GM18907 (cell line): ENCODE data around the gene SEPTIN14.
"Not testable (repeated sequence)": the region's sequence is repeated elsewhere in the genome, so short reads cannot be mapped to it uniquely, and the experiment has no call there.

Experiments used
- ATAC-seq: cut with Tn5 transposase; IDR thresholded peaks from one replicate; pipeline ENCODE4 v1.9.1; 2021; ENCODE audit warnings: mild to moderate bottlenecking, moderate library complexity; ENCODE audit not compliant: unreplicated experiment

Gene SEPTIN14

DNA sequence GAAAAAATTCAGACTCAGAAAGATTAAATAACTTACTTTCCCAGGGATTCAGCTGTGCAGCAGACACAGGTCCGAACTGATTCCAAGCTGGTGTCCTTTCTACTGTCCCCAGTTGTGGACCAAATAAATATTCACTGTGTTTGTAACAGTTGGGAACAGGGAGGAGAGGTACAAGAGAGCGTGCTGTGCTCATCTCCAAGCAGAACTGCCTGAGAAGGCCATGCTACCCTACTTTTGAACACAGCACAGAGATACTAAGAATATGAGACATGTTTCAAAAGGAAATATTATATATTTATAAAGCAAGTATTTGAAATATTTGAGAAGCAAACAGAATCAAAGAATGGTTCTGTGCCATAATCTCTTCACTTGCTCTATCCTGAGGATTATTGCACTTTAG is at the start of gene SEPTIN14:
Gene SEPTIN14, minus strand, starts transcription at position 101 of the 400 bp plus-strand sequence. CDS start 756 bp downstream, outside the sequence.
- ATAC-seq: not testable (repeated sequence)

DNA sequence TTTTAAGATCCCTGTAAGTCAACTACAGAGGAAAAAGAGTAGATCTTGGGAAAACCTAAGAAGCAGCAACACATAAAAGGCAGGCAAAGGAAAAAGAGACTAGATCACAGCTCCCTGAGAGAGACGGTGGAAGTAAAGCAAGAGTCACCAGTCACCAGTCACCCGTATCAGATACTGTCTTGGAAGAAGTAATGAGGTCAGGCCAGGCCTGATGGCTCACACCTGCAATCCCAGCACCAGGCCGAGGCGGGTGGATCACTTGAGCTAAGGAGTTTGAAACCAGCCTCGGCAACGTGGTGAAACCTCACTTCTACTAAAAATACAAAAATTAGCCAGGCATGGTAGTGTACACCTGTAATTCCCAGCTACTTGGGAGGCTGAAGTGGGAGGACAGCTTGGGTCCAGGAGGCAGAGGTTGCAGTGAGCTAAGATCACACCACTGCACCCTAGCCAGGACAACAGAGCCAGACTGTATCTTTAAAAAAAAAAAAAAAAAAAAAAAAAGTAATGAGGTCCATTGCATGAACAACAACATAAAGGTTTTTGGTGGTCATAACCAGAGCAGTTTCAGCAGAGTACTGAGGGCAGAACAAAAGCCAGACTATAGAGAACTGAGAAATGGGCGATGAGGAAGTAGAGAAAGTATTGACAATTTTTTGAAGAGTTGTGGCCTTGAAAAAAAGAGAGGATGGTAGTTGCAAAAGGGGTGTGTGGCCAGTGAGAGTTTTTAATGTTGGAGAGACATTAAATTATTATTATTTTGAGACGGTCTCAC is 41.6 kb upstream of the SEPTIN14 start:
- ATAC-seq: peak; percentile 97

DNA sequence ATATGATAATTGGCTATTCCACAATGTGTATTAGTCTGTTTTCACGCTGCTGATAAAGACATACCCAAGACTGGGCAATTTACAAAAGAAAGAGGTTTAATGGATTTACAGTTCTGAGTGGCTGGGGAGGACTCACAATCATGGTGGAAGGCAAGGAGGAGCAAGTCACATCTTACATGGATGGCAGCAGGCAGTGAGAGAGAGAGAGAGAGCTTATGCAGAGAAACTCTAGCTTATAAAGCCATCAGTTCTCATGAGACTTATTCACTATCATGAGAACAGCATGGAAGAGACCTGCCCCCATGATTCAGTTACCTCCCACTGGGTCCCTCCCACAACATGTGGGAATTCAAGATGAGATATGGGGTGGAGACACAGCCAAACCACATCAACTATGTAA is 38.5 kb upstream of the SEPTIN14 start:
- not testable (repeated sequence) for ATAC-seq

DNA sequence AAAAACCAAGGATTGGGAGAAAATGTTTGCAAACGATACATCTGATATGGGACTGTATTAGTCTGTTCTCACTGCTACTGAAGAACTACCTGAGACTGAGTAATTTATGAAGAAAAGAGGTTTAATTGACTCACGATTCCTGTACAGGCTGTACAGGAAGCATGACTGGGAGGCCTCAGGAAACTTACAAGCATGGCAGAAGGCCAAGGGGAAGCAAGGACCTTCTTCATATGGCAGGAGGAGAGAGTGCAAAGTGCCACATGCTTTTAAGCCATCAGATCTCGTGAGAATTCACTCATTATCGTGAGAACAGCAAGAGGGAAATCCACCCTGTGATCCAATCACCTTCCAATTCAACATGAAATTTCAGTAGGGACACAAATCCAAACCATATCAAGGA is 35.7 kb upstream of the SEPTIN14 start:
- no peak for ATAC-seq

DNA sequence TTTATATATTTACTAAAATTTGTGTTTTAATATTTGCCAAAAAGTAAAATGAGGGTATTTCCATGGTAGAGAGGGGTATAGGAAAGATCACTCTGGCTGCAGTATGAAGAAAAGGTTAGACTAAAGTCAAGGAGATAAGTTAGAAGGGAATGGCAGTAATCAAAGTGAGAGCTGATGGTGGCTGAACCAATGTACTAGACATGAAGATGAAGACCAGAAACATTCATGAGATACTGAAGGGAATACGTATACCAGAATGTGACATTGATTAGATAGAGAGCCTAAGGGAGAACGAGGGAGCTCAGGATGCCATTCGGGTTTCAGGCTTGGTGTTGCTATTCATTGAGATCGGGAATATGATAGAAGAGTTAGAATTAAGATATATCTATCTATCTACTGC is 32.5 kb upstream of the SEPTIN14 start:
- ATAC-seq: no peak

DNA sequence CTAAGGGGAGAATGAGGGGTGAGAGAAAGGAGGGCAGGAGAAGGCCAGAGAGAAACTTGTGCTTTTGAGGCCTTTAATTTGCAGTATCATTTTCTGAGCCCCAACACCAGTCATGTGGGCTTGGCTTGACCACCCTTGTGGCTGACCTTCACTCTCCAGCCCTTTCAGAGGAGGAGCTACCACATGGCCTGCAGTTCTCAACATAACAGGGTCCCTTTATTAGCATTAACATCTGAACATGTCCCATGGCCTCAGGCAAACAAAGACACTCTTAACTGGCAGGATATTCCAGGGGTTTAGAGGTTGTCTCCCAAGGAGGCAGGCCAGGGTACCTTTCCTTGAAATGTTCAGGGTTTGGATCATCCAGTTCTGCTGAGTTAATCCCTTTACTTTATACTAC is 31.4 kb upstream of the SEPTIN14 start:
- ATAC-seq: no peak

DNA sequence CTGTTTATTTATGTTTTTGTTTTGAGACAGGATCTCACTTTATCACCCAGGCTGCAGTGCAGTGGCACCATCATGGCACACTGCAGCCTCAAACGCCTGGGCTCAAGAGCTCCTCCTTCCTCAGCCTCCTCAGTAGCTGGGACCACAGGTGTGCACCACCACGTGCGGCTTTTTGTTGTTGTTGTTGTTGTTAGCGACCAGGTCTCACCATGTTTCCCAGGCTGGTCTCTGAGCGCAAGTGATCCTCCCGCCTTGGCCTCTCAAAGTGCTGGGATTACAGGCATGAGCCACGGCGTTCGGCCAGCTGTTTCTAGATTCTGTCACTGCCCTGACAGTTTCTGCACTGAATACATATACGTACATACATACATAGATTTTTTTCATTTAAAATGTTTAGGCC is 25.8 kb upstream of the SEPTIN14 start:
- ATAC-seq: not testable (repeated sequence)

DNA sequence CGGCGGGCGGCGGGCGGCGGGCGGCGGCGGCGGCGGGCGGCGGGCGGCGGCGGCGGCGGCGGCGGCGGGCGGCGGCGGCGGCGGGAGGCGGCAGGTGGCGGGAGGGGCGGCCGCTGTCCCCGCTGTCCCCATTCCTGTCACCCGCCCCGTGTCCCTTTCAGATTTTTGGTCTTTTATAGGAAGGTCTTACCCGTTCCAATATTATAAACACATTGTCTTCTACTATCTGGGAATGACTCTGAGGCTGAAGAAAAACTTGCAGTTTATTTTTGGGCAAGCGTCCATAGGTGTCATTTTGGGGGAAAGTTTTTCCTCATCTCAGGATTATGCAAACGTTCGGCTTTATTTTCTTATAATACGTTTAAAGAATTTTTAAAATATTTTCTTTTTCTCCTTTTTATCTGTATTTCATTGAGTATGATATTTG is 25.3 kb upstream of the SEPTIN14 start:
- no peak for ATAC-seq

DNA sequence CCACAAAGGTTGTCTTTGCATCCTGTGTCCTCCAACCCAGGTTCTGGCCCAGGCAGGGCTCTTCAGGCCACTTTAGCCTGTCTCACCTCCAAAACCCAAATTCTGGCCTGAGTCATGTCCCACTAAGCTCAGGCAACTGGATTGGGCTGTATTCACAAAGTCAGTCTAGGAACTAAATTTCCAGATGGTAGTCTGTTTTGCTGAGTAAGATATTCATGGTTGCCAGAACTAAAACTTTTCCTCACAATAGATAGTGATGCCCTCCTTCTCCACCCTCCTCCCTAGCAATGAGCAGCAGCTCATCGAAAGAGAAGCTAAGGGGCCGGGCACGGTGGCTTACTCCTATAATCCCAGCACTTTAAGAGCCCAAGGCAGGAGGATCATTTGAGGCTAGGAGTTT is 21.8 kb upstream of the SEPTIN14 start:
- ATAC-seq: no peak

DNA sequence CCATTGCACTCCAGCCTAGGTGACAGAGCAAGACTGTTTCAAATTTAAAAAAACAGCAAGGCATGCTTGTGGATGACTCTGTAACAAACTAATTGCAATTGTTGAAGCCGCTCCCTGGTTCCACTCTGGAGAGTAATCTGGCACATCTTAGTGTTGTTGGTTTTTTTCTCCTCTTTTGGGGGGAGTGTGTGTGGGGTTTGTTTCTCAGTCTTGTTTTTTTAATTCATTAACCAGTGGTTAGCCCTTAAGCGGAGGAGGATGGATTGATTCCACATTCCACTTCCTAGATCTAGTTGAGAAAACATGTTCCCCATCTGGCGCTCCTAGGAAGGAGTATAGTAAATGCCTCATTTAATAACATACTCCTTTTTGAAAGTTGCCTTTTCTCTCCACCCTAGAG is 16.1 kb upstream of the SEPTIN14 start:
- ATAC-seq: no peak

DNA sequence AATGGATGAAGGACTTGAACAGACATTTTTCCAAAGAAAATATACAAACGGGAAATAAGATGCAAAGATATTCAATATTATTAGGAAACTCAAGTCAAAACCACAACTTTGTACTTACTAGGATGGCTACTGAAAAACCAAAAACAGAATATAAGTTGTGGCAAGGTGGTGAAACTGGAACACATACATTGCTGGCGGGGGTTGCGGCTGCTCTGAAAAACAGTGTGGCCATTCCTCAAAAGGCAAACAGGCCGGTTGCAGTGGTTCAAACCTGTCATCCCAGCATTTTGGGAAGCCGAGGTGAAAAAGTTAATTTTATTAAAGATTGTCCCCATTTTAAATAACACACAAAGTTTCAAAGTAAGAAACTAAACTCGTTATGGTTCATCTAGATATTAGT is 14.8 kb upstream of the SEPTIN14 start:
- no peak for ATAC-seq

DNA sequence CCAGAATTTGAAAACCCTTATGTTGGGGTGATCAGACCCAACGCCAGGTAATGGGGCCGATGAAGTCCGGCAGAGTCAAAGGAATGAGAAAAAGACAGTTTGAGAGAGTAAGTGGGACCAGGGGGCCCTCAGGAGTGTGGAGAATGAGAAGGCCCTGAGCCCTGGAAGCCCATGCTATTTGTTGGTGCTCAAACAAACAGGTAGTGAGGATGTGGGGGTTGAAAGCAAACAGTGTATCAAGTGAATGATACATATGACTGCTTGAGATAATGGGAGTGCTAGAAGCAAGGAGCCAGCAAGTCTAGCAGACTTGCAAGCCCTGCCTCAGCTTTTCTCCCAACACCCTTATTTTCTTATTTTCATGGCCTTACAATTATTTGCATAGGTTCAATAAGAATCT is 11.2 kb upstream of the SEPTIN14 start:
- ATAC-seq: no peak

DNA sequence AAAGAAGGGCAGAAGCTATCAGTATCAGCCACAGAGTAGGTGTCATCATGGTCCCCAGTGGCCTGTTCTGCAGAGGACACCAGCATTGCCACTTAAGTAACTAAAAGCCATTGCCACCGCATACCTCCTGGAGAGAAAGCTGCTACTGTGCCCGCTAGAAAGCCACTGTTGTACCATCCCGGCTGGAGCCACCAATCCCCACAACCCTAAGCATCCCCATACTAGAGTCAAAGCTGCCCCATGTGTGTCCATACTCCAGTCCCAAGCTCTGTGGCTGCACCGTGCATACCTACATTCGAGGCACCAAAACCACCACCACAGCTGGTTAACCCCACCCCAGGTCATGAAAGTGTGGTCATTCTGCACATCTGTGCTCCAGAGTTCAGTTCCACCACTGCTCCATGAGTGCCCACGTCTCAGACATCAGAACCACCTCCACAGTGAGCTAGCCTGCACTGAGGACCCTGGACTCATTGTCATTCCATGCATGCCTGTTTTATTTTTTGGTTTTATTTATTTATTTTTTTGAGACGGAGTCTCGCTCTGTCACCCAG is 9.5 kb upstream of the SEPTIN14 start:
- no peak for ATAC-seq

DNA sequence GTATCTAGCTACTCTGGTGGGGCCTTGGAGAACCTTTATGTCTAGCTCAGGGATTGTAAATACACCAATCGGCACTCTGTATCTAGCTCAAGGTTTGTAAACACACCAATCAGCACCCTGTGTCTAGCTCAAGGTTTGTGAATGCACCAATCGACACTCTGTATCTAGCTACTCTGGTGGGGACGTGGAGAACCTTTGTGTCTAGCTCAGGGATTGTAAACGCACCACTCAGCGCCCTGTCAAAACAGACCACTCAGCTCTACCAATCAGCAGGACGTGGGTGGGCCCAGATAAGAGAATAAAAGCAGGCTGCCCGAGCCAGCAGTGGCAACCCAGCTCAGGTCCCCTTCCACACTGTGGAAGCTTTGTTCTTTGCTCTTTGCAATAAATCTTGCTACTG is 6.4 kb upstream of the SEPTIN14 start:
- ATAC-seq: not testable (repeated sequence)

DNA sequence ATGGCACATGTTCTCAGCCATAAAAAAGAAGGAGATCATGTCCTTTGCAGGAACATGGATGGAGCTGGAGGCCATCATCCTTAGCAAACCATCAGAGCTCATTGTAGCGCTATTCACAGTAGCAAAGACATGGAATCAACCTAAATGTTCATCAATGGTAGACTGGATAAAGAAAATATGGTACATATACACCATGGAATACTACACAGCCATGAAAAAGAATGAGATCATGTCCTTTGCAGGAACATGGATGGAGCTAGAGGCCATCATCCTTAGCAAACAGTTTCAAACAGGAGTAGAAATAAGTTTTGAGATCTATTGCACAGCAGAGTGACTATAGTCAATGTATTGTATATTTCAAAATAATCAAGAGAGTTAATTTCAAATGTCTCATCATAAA is 17.4 kb downstream of the SEPTIN14 start:
- not testable (repeated sequence) for ATAC-seq

DNA sequence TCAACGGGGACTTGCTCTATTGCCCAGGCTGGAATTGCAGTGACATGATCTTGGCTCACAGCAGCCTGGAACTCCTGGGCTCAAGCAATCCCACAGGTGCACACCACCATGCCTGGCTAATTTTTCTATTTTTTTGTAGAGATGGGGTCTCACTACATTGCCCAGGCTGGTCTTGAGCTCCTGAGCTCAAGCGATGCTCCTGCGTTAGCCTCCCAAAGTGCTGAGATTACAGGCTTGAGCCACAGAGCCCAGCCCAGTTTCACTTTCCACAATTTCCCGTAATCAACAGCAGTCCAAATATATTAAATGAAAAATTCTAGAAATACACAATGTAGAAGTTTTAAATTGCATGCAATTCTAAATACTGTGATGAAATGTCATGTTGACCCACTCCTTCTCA is 24.0 kb downstream of the SEPTIN14 start:
- no peak for ATAC-seq

DNA sequence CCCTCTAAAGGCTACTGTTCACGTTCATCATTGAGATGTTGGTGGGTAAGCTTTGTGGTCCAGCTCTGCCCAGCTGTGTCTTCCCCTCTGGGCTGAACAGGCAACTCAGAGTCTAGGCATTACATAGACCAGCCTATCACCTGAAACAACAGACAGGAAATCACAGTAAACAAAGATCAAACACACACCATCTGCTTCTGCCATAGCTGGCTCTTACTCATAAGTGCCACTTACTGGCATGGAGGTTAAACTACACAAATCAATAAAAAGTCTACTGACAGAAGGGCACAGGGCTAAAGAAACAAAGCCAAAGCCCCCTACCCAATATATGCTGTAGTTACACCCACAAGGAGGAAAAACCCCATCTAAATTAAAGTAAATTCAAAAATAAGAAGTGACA is 35.0 kb downstream of the SEPTIN14 start:
- no peak for ATAC-seq

DNA sequence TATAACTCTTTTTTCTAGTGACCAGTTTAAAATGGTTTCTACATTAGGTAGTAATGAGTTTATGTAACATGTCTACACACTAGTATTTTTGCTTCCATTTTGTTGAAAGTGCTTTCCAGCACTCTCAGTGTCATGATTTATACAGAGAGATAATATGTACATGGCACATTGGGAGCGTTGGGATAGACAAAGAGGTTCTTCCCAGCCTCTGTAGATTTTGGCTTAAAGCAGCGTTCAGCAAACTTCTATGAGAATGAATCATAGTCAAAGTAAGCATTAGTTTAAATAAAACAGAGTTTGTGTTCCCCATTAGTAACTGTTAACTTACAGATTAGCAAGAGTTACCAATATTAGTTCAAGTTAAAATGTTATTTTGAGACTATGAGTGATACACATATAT is 43.9 kb downstream of the SEPTIN14 start:
- ATAC-seq: no peak

DNA sequence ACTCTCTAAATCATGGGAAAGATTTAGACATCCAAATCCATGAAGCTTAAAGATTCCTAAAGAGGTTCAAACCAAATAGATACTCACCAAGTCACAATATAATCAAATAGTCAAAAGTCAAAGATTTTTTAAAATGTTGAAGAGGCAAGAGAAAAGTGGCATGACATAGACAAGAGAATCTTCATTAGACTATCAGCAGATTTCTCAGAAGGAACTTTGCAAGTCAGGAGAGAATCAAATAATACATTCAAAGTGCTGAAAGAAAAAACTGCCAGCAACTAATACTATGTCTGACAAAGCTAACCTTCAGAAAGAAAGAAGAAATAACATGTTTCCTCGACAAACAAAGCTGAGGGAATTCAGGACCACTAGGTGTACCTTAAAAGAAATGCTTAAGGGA is 65.3 kb downstream of the SEPTIN14 start:
- not testable (repeated sequence) for ATAC-seq

DNA sequence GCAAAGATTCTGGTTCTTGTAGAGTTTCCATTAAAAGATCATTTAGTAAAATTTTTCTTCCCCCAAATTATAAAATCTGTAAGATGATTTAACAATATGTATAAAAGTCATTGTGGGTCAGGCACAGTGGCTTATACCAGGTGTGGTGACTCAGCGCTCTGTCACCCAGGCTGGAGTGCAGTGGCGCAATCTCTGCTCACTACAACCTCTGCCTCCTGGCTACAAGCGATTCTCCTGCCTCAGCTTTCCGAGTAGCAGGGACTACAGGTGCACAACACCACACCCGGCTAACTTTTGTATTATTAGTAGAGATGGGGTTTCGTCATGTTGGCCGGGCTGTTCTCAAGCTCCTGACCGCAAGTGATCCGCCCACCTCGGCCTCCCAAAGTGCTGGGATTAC is 68.0 kb downstream of the SEPTIN14 start:
- ATAC-seq: no peak

DNA sequence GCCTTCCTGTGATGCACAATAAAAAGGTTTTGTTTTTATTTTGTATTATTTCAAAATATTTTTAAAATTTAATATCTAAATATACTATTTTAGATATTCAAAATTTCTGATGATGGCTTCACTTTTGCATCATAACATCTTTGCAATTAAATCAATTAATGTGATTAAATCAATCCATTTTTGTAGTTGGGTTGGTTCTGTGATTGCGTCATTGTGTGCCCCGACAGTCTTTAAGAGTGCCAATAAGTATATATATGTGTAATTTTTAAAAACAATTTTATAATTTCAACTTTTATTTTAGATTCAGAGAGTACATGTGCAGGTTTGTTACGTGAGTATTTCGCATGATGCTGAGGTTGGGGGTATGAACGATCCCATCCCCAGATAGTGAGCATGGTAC is 70.5 kb downstream of the SEPTIN14 start:
- ATAC-seq: no peak

DNA sequence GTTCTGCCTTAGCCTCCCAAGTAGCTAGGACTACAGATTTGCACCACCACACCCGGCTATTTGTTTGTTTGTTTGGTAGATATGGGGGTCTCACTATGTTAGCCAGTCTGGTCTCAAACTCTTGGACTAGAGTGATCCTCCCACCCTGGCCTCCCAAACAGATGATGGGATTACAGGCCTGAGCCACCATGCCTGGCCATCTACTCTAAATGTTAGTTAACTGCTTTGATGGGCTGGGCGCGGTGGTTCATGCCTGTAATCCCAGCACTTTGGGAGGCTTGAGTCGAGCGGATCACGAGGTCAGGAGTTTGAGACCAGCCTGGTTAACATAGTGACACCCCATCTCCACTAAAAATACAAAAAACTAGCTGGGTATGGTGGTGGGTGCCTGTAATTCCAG is 74.8 kb downstream of the SEPTIN14 start:
- ATAC-seq: no peak

DNA sequence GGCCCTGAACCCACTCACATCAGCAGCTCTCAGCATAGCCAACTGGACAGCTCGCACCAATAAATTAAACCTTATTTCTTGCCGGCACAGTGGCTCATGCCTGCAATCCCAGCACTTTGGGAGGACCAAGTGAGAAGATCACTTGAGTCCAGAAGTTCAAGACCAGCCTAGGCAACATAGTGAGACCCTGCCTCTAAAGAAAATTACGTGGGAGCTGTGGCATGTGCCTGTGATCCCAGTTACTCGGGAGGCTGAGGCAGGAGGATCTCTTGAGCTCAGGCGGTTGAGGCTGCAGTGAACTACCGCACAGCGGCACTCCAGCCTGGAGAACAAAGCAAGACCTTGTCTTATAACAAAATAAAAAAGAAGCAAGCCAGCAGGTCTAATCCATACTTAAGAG is 75.7 kb downstream of the SEPTIN14 start:
- no peak for ATAC-seq
